Liver (tissue), 9 donors: ENCODE results near the gene IRF8. TPM values are rescaled to one million over a fixed set of nuclear protein-coding genes. Genes with fewer than 3 reads are reported as not detected.

Experiments
- DNase-seq: peaks from one replicate; pipeline ENCODE4 v3.0.0-alpha.2; 2017; ENCODE audit warnings: low spot score
- H3K27ac ChIP-seq, 2 donors: one replicate each; pipeline ENCODE4 v1.7.0; 2013; ENCODE audit warnings: inconsistent platforms in 2 of 2, low read length in 2 of 2, control low read depth in 1 of 2, low read depth in 1 of 2, mild to moderate bottlenecking in 1 of 2
- H3K27me3 ChIP-seq, 4 donors: one replicate each; pipeline versions ENCODE4 v1.6.1 to v1.7.0; 2013; ENCODE audit warnings: low read length in 3 of 4, inconsistent platforms in 1 of 4, mild to moderate bottlenecking in 1 of 4, moderate library complexity in 1 of 4; ENCODE audit not compliant: control insufficient read depth in 4 of 4, insufficient read depth in 4 of 4
- H3K36me3 ChIP-seq, 4 donors: one replicate each; pipeline versions ENCODE4 v1.6.1 to v1.7.0; 2013; ENCODE audit warnings: low read length in 3 of 4, mild to moderate bottlenecking in 3 of 4, low read depth in 1 of 4, moderate library complexity in 1 of 4; ENCODE audit not compliant: control insufficient read depth in 4 of 4, insufficient read depth in 3 of 4
- H3K4me1 ChIP-seq, 4 donors: one replicate each; pipeline versions ENCODE4 v1.6.1 to v1.7.0; 2013; ENCODE audit warnings: low read length in 3 of 4, mild to moderate bottlenecking in 3 of 4, moderate library complexity in 1 of 4; ENCODE audit not compliant: control insufficient read depth in 4 of 4, insufficient read depth in 4 of 4
- H3K4me3 ChIP-seq, 3 donors: one replicate each; pipeline versions ENCODE4 v1.6.1 to v1.7.0; 2013; ENCODE audit warnings: low read length in 3 of 3, control low read depth in 1 of 3, low read depth in 1 of 3, mild to moderate bottlenecking in 1 of 3
- H3K9ac ChIP-seq, 2 donors: one replicate each; pipeline ENCODE4 v1.7.0; 2013; ENCODE audit warnings: low read length in 2 of 2, mild to moderate bottlenecking in 2 of 2, moderate library complexity in 2 of 2, control low read depth in 1 of 2, low read depth in 1 of 2
- H3K9me3 ChIP-seq, 4 donors: one replicate each; pipeline versions ENCODE4 v1.6.1 to v1.7.0; 2013; ENCODE audit warnings: low read length in 3 of 4; ENCODE audit not compliant: control insufficient read depth in 4 of 4
- EGR1 ChIP-seq, 2 donors: IDR thresholded peaks; 2 replicates each; pipeline ENCODE4 v1.6.1; 2016 to 2018; ENCODE audit warnings: antibody characterized with exemption in 2 of 2, low read depth in 2 of 2
- FOXA1 ChIP-seq: IDR thresholded peaks from 2 replicates; pipeline ENCODE4 v1.6.1; 2016; ENCODE audit warnings: antibody characterized with exemption
- FOXA2 ChIP-seq: IDR thresholded peaks from 2 replicates; pipeline ENCODE4 v1.6.1; 2016; ENCODE audit warnings: antibody characterized with exemption
- GABPA ChIP-seq, 2 donors: IDR thresholded peaks in 1 of 2; conservative IDR thresholded peaks in 1 of 2; 2 replicates each; pipeline ENCODE4 v1.6.1; 2016; ENCODE audit warnings: antibody characterized with exemption in 2 of 2, mild to moderate bottlenecking in 1 of 2, moderate library complexity in 1 of 2
- HNF4A ChIP-seq, 2 donors: conservative IDR thresholded peaks; 2 replicates each; pipeline ENCODE4 v1.6.1; 2016; ENCODE audit warnings: antibody characterized with exemption in 2 of 2, mild to moderate bottlenecking in 2 of 2
- HNF4G ChIP-seq: IDR thresholded peaks from 2 replicates; pipeline ENCODE4 v1.6.1; 2016; ENCODE audit warnings: antibody characterized with exemption
- JUND ChIP-seq, 2 donors: IDR thresholded peaks; 2 replicates each; pipeline ENCODE4 v1.6.1; 2016; ENCODE audit warnings: antibody characterized with exemption in 2 of 2
- NR2F2 ChIP-seq: IDR thresholded peaks from 2 replicates; pipeline ENCODE4 v1.6.1; 2016; ENCODE audit warnings: antibody characterized with exemption
- RAD21 ChIP-seq, 2 donors: IDR thresholded peaks; 2 replicates each; pipeline ENCODE4 v1.6.1; 2016; ENCODE audit warnings: antibody characterized with exemption in 2 of 2, mild to moderate bottlenecking in 2 of 2
- RXRA ChIP-seq, 2 donors: IDR thresholded peaks; 2 replicates each; pipeline ENCODE4 v1.6.1; 2017 to 2018; ENCODE audit warnings: antibody characterized with exemption in 2 of 2, mild to moderate bottlenecking in 1 of 2
- SP1 ChIP-seq: IDR thresholded peaks from 2 replicates; pipeline ENCODE4 v1.6.1; 2018; ENCODE audit warnings: antibody characterized with exemption, mild to moderate bottlenecking
- TAF1 ChIP-seq: conservative IDR thresholded peaks from 2 replicates; pipeline ENCODE4 v1.6.1; 2016; ENCODE audit warnings: antibody characterized with exemption, mild to moderate bottlenecking
- YY1 ChIP-seq: IDR thresholded peaks from 2 replicates; pipeline ENCODE4 v1.6.1; 2016; ENCODE audit warnings: antibody characterized with exemption, mild to moderate bottlenecking
- ZBTB33 ChIP-seq: IDR thresholded peaks from 2 replicates; pipeline ENCODE4 v1.6.1; 2016; ENCODE audit warnings: antibody characterized with exemption
- WGBS: extraction: QIAGEN DNeasy Blood & Tissue Kit; methylation state at CpG from one replicate; pipeline ENCODE4 v1.1.7; 2013; 5-methylcytosine and 5-hydroxymethylcytosine counted together
- polyA plus RNA-seq, 2 donors: library from polyadenylated mRNA; stranded (reverse) in 1 of 2; unstranded in 1 of 2; fragments of 200-250 nt in 1 of 2; fragments of >200 nt in 1 of 2; fragmentation: Nextera tagmentation in 1 of 2; extraction: Ambion mirVana in 1 of 2; gene quantifications; one replicate each; pipeline versions ENCODE4 v1.2.1 to v1.2.3, GENCODE V29; 2013 to 2015
- total RNA-seq, 2 donors: library from RNA; depleted of rRNA; stranded (reverse); fragments of >200 nt; gene quantifications; one replicate each; pipeline ENCODE4 v1.2.3, GENCODE V29; 2014
- TF ChIP-seq, protein P1 (sequence below): fragments of 150-350 bp; IDR thresholded peaks from 2 replicates; pipeline ENCODE4 v1.5.1; 2017; ENCODE audit warnings: improper control_type of control experiment, low read depth, low read length; ENCODE audit not compliant: missing input control
- TF ChIP-seq, protein P2 (sequence below): IDR thresholded peaks from 2 replicates; pipeline ENCODE4 v1.6.1; 2016; ENCODE audit warnings: antibody characterized with exemption
- TF ChIP-seq, protein P3 (sequence below): IDR thresholded peaks from 2 replicates; pipeline ENCODE4 v1.6.1; 2016; ENCODE audit warnings: antibody characterized with exemption, mild to moderate bottlenecking
- TF ChIP-seq, protein P4 (sequence below): IDR thresholded peaks from 2 replicates; pipeline ENCODE4 v1.6.1; 2016; ENCODE audit warnings: antibody characterized with exemption
- donor health status: healthy.
- donor health status: healthy.
- donor health status: healthy.
- donor health status: healthy.
- donor health status: healthy.

The IRF8 gene
- total and polyA plus RNA-seq, 4 donors: 5.1 to 25.8 (median 12.3) TPM

GRCh38 chr16:85936816-85937215 is 37.9 kb downstream of the IRF8 start:
- H3K9me3 ChIP-seq: no peaks in the 10 kb centered on the region
- H3K4me1 ChIP-seq: peaks cover 8 to 21% (median 14%) of the 10 kb centered on the region in 4 donors
- H3K9ac ChIP-seq: no peak overlapping the region
- WGBS: 93% methylated on average over 12 of the region's 12 CpGs
- no peak overlapping the region for H3K4me3 ChIP-seq
- TF ChIP-seq FOXA1: no peak
- TF ChIP-seq, protein P1, sequence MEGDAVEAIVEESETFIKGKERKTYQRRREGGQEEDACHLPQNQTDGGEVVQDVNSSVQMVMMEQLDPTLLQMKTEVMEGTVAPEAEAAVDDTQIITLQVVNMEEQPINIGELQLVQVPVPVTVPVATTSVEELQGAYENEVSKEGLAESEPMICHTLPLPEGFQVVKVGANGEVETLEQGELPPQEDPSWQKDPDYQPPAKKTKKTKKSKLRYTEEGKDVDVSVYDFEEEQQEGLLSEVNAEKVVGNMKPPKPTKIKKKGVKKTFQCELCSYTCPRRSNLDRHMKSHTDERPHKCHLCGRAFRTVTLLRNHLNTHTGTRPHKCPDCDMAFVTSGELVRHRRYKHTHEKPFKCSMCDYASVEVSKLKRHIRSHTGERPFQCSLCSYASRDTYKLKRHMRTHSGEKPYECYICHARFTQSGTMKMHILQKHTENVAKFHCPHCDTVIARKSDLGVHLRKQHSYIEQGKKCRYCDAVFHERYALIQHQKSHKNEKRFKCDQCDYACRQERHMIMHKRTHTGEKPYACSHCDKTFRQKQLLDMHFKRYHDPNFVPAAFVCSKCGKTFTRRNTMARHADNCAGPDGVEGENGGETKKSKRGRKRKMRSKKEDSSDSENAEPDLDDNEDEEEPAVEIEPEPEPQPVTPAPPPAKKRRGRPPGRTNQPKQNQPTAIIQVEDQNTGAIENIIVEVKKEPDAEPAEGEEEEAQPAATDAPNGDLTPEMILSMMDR: no peak
- TF ChIP-seq, protein P2, sequence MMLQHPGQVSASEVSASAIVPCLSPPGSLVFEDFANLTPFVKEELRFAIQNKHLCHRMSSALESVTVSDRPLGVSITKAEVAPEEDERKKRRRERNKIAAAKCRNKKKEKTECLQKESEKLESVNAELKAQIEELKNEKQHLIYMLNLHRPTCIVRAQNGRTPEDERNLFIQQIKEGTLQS: no peak
- no peak for TF ChIP-seq NR2F2
- TF ChIP-seq ZBTB33: no peak
- TF ChIP-seq SP1: no peak
- peak overlapping the region in 1 of 2 donors; percentile 38 for H3K27ac ChIP-seq
- H3K36me3 ChIP-seq: no peaks in the 10 kb centered on the region
- H3K27me3 ChIP-seq: no peaks in the 10 kb centered on the region
- no peak for DNase-seq

DNA sequence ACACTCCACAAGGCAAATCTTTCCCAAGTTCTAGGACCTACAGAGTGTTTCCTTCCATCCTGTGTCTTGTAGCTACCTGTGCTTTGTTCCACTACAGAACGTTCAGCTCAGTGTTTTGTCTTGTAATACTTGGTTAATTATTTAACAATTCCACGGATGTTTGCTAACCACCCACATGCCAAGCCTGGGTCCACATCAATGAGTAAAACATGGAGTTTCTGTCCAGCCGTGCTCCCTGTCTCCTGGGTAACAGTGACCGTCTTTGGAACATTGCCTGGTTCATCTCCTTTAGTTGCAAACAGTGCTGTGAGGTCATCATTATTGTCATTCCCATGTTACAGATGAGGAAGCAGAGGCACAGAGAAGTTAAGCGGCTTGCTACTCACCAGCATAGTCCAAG is 41.3 kb downstream of the IRF8 start:
- DNase-seq: no peak

More for the DNA sequence above, 41.3 kb downstream of the IRF8 start:
- peak overlapping the region; percentile 66 to 74 for H3K27ac ChIP-seq
- peak; percentile 92 for TF ChIP-seq SP1
- TF ChIP-seq, protein P2: peak; percentile 65
- TF ChIP-seq, protein P3, sequence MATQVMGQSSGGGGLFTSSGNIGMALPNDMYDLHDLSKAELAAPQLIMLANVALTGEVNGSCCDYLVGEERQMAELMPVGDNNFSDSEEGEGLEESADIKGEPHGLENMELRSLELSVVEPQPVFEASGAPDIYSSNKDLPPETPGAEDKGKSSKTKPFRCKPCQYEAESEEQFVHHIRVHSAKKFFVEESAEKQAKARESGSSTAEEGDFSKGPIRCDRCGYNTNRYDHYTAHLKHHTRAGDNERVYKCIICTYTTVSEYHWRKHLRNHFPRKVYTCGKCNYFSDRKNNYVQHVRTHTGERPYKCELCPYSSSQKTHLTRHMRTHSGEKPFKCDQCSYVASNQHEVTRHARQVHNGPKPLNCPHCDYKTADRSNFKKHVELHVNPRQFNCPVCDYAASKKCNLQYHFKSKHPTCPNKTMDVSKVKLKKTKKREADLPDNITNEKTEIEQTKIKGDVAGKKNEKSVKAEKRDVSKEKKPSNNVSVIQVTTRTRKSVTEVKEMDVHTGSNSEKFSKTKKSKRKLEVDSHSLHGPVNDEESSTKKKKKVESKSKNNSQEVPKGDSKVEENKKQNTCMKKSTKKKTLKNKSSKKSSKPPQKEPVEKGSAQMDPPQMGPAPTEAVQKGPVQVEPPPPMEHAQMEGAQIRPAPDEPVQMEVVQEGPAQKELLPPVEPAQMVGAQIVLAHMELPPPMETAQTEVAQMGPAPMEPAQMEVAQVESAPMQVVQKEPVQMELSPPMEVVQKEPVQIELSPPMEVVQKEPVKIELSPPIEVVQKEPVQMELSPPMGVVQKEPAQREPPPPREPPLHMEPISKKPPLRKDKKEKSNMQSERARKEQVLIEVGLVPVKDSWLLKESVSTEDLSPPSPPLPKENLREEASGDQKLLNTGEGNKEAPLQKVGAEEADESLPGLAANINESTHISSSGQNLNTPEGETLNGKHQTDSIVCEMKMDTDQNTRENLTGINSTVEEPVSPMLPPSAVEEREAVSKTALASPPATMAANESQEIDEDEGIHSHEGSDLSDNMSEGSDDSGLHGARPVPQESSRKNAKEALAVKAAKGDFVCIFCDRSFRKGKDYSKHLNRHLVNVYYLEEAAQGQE: peak; percentile 65
- TF ChIP-seq RXRA (IDR thresholded peaks at IDR 0.05): peak; percentile 75 to 91
- peak; percentile 25 for TF ChIP-seq HNF4G
- peak; percentile 3 for TF ChIP-seq ZBTB33
- TF ChIP-seq FOXA1: peak; percentile 67
- no peak for TF ChIP-seq TAF1
- TF ChIP-seq, protein P4, sequence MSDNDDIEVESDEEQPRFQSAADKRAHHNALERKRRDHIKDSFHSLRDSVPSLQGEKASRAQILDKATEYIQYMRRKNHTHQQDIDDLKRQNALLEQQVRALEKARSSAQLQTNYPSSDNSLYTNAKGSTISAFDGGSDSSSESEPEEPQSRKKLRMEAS: peak; percentile 93
- TF ChIP-seq, protein P1: no peak
- TF ChIP-seq YY1: peak; percentile 95
- TF ChIP-seq GABPA (IDR thresholded peaks at IDR 0.05 in 1 of 2, conservative IDR thresholded peaks at IDR 0.05 in 1 of 2): peak in 1 of 2 donors; percentile 72
- peak; percentile 82 for TF ChIP-seq FOXA2
- TF ChIP-seq HNF4A (conservative IDR thresholded peaks at IDR 0.05): peak; percentile 77 to 88
- TF ChIP-seq EGR1 (IDR thresholded peaks at IDR 0.05; ENCODE audit: low read depth in 2 of 2): peak in 1 of 2 donors; percentile 72
- TF ChIP-seq RAD21 (IDR thresholded peaks at IDR 0.05): peak; percentile 42 to 54
- no peak for TF ChIP-seq NR2F2
- TF ChIP-seq JUND (IDR thresholded peaks at IDR 0.05): peak; percentile 91 to 92
- peak overlapping the region in 1 of 2 donors; percentile 20 for H3K9ac ChIP-seq
- H3K36me3 ChIP-seq: no peaks in the 10 kb centered on the region
- no peak overlapping the region for H3K4me3 ChIP-seq
- no peaks in the 10 kb centered on the region for H3K9me3 ChIP-seq
- H3K4me1 ChIP-seq: peaks cover 10 to 46% (median 27%) of the 10 kb centered on the region in 4 donors
- no peaks in the 10 kb centered on the region for H3K27me3 ChIP-seq
- WGBS: 29% methylated on average over 5 of the region's 5 CpGs
